H1 (cell line): ENCODE data around the gene LOC128125822.

Experiments used
- CTCF ChIA-PET: fragments of 300-600 bp; sonication (Branson Sonifier 250); formaldehyde crosslinking; loops from one replicate; lab custom pipeline; 2021; ENCODE audit not compliant: partially characterized antibody; lab: Charles Lee
- POLR2A ChIA-PET: fragments of 300-600 bp; sonication (Branson Sonifier 250); formaldehyde crosslinking; loops from one replicate; lab custom pipeline; 2021; ENCODE audit warnings: inconsistent platforms; ENCODE audit not compliant: partially characterized antibody; lab: Charles Lee
- DNase-seq, 2 experiments: peaks; one replicate each; pipeline versions ENCODE4 v3.0.0 to v3.0.0-alpha.2; 2010 to 2022; ENCODE audit warnings: low spot score in 2 of 2, low read depth in 1 of 2, mixed read lengths in 1 of 2
- FAIRE-seq: peaks from 2 replicates; lab custom pipeline; 2011; peaks lifted over from hg19 to GRCh38; lab: Jason Lieb, UNC
- H2AFZ ChIP-seq: 2 replicates; pipeline ENCODE4 v1.8.1; 2012; ENCODE audit warnings: low read length, inconsistent platforms
- H2AK5ac ChIP-seq: 2 replicates; pipeline ENCODE4 v1.6.1; 2013; ENCODE audit warnings: low read depth, low read length
- H2BK120ac ChIP-seq: replicated peaks from 2 replicates; pipeline ENCODE3; 2013; ENCODE audit warnings: low read depth, low read length, inconsistent platforms
- H2BK12ac ChIP-seq: 2 replicates; pipeline ENCODE4 v1.6.1; 2013; ENCODE audit warnings: low read depth, low read length
- H2BK15ac ChIP-seq: 2 replicates; pipeline ENCODE4 v1.6.1; 2013; ENCODE audit warnings: low read length
- H2BK20ac ChIP-seq: 2 replicates; pipeline ENCODE4 v1.6.1; 2013; ENCODE audit warnings: low read length
- H2BK5ac ChIP-seq: 2 replicates; pipeline ENCODE4 v1.6.1; 2013; ENCODE audit warnings: low read depth, low read length
- H3K14ac ChIP-seq: 2 replicates; pipeline ENCODE4 v1.6.1; 2013; ENCODE audit warnings: inconsistent platforms; ENCODE audit not compliant: insufficient read length
- H3K18ac ChIP-seq: 2 replicates; pipeline ENCODE4 v1.6.1; 2013; ENCODE audit warnings: low read length; ENCODE audit errors: extremely low read depth
- H3K23ac ChIP-seq: 2 replicates; pipeline ENCODE4 v1.6.1; 2013; ENCODE audit warnings: inconsistent platforms; ENCODE audit not compliant: insufficient read length
- H3K23me2 ChIP-seq: 2 replicates; pipeline ENCODE4 v1.6.1; 2013; ENCODE audit warnings: low read depth, low read length
- H3K27ac ChIP-seq: 2 replicates; pipeline ENCODE4 v1.6.1; 2011; ENCODE audit warnings: low read depth, low read length, inconsistent platforms
- H3K27me3 ChIP-seq, 4 experiments: replicated peaks in 1 of 4; 1 replicate in 1 of 4; 2 replicates in 3 of 4; pipeline versions ENCODE4 v1.6.1 to v1.8.1; 2011 to 2013; ENCODE audit warnings: low read length in 3 of 4, mild to moderate bottlenecking in 3 of 4, inconsistent platforms in 2 of 4, mixed read lengths in 2 of 4, moderate library complexity in 1 of 4; ENCODE audit not compliant: control insufficient read depth in 3 of 4, insufficient read depth in 3 of 4; ENCODE audit errors: extremely low read depth in 1 of 4
- H3K36me3 ChIP-seq, 4 experiments: 2 replicates each; pipeline versions ENCODE4 v1.6.1 to v1.8.1; 2011 to 2013; ENCODE audit warnings: mild to moderate bottlenecking in 4 of 4, low read length in 3 of 4, moderate library complexity in 2 of 4, control low read depth in 1 of 4, inconsistent platforms in 1 of 4; ENCODE audit not compliant: insufficient read depth in 4 of 4, control insufficient read depth in 2 of 4
- H3K4ac ChIP-seq: replicated peaks from 2 replicates; pipeline ENCODE3; 2013; ENCODE audit warnings: low read length, low read depth, mixed read lengths, inconsistent platforms; ENCODE audit not compliant: insufficient read length
- H3K4me1 ChIP-seq, 4 experiments: replicated peaks in 1 of 4; 1 replicate in 1 of 4; 2 replicates in 3 of 4; pipeline versions ENCODE4 v1.6.1 to v1.8.1; 2011 to 2013; ENCODE audit warnings: low read length in 3 of 4, inconsistent platforms in 2 of 4, mixed read lengths in 1 of 4; ENCODE audit not compliant: insufficient read depth in 4 of 4, control insufficient read depth in 3 of 4
- H3K4me2 ChIP-seq, 2 experiments: 2 replicates each; pipeline versions ENCODE4 v1.6.1 to v1.8.1; 2011 to 2013; ENCODE audit warnings: low read depth in 2 of 2, low read length in 2 of 2, control low read depth in 1 of 2, inconsistent platforms in 1 of 2, mild to moderate bottlenecking in 1 of 2; ENCODE audit not compliant: insufficient read depth in 1 of 2
- H3K4me3 ChIP-seq, 4 experiments: fragments of 200-600, 300-600 bp in 1 of 4; sonication (generic), shearing (Covaris generic), sonication (Bioruptor Twin) in 1 of 4; 2 replicates each; pipeline versions ENCODE4 v1.5.1 to v1.8.1; 2011 to 2016; ENCODE audit warnings: low read length in 4 of 4, low read depth in 3 of 4, control low read depth in 2 of 4, inconsistent platforms in 2 of 4, mild to moderate bottlenecking in 2 of 4, mixed read lengths in 1 of 4, moderate library complexity in 1 of 4; ENCODE audit not compliant: insufficient read depth in 2 of 4; ENCODE audit errors: extremely low read depth in 1 of 4
- H3K56ac ChIP-seq: replicated peaks from 2 replicates; pipeline ENCODE3; 2013; ENCODE audit warnings: low read depth, mild to moderate bottlenecking, mixed read lengths, low read length, inconsistent platforms; ENCODE audit not compliant: insufficient read length
- H3K79me1 ChIP-seq: 2 replicates; pipeline ENCODE4 v1.6.1; 2013; ENCODE audit warnings: low read depth, low read length, control low read depth
- H3K79me2 ChIP-seq, 2 experiments: 2 replicates each; pipeline versions ENCODE4 v1.6.1 to v1.8.1; 2012 to 2013; ENCODE audit warnings: low read length in 2 of 2, mild to moderate bottlenecking in 2 of 2, inconsistent platforms in 1 of 2; ENCODE audit not compliant: insufficient read depth in 2 of 2, control insufficient read depth in 1 of 2
- H3K9ac ChIP-seq, 4 experiments: replicated peaks in 1 of 4; 1 replicate in 1 of 4; 2 replicates in 3 of 4; pipeline versions ENCODE4 v1.6.1 to v1.8.1; 2011 to 2013; ENCODE audit warnings: low read depth in 3 of 4, low read length in 3 of 4, control low read depth in 2 of 4, mild to moderate bottlenecking in 2 of 4, moderate library complexity in 2 of 4, inconsistent platforms in 1 of 4; ENCODE audit errors: extremely low read depth in 1 of 4
- H3K9me3 ChIP-seq, 2 experiments: 2 replicates each; pipeline versions ENCODE4 v1.6.1 to v1.8.1; 2012 to 2013; ENCODE audit warnings: mild to moderate bottlenecking in 2 of 2, moderate library complexity in 2 of 2, control low read depth in 1 of 2, inconsistent platforms in 1 of 2, low read depth in 1 of 2, low read length in 1 of 2, mixed read lengths in 1 of 2; ENCODE audit not compliant: insufficient read depth in 2 of 2
- H4K20me1 ChIP-seq, 2 experiments: replicated peaks in 1 of 2; 2 replicates each; pipeline versions ENCODE3 to v1.8.1; 2011 to 2013; ENCODE audit warnings: inconsistent platforms in 2 of 2, low read length in 2 of 2, mild to moderate bottlenecking in 1 of 2; ENCODE audit not compliant: insufficient read depth in 2 of 2, control insufficient read depth in 1 of 2
- H4K5ac ChIP-seq: 2 replicates; pipeline ENCODE4 v1.6.1; 2013; ENCODE audit warnings: low read length, low read depth, mixed read lengths, inconsistent platforms; ENCODE audit not compliant: insufficient read length
- H4K8ac ChIP-seq: 2 replicates; pipeline ENCODE4 v1.8.0; 2013; ENCODE audit warnings: mild to moderate bottlenecking, moderate library complexity, low read length, inconsistent platforms; ENCODE audit not compliant: insufficient read depth; ENCODE audit errors: extremely low read depth
- H4K91ac ChIP-seq: replicated peaks from 2 replicates; pipeline ENCODE3; 2013; ENCODE audit warnings: low read length, mixed read lengths, inconsistent platforms; ENCODE audit not compliant: insufficient read length
- BRCA1 ChIP-seq: IDR thresholded peaks from 2 replicates; pipeline ENCODE4 v1.6.1; 2012; ENCODE audit warnings: low read depth, low read length, improper control_type of control experiment
- GTF2F1 ChIP-seq: IDR thresholded peaks from 2 replicates; pipeline ENCODE4 v1.6.1; 2012; ENCODE audit warnings: low read depth, low read length, improper control_type of control experiment, borderline replicate concordance
- JUN ChIP-seq: IDR thresholded peaks from 2 replicates; pipeline ENCODE4 v1.6.1; 2011; ENCODE audit warnings: low read depth, mild to moderate bottlenecking, improper control_type of control experiment, low read length
- POLR2A ChIP-seq, 2 experiments: IDR thresholded peaks; 1 replicate in 1 of 2; 2 replicates in 1 of 2; pipeline ENCODE4 v1.6.1; 2011; ENCODE audit warnings: low read depth in 2 of 2, low read length in 2 of 2, mild to moderate bottlenecking in 2 of 2; ENCODE audit errors: control extremely low read depth in 1 of 2
- SAP30 ChIP-seq: fragments of 300-600 bp; sonication (generic); IDR thresholded peaks from 2 replicates; pipeline ENCODE4 v1.7.1; 2012; ENCODE audit warnings: low read length, moderate library complexity, mild to moderate bottlenecking, inconsistent platforms; ENCODE audit not compliant: insufficient read depth, insufficient replicate concordance
- SP1 ChIP-seq: IDR thresholded peaks from 2 replicates; pipeline ENCODE4 v1.6.1; 2011; ENCODE audit warnings: low read depth, low read length
- SP4 ChIP-seq: IDR thresholded peaks from 2 replicates; pipeline ENCODE4 v1.6.1; 2012; ENCODE audit warnings: low read length, inconsistent platforms
- USF2 ChIP-seq: IDR thresholded peaks from 2 replicates; pipeline ENCODE4 v1.6.1; 2011; ENCODE audit warnings: low read length, improper control_type of control experiment
- WGBS, 2 experiments: shearing (Covaris generic) in 1 of 2; methylation state at CpG; one replicate each; pipeline versions ENCODE4 v1.1.6 to v1.1.7; 2013 to 2015; ENCODE audit warnings: low lambda C conversion rate in 2 of 2, mixed read lengths in 2 of 2, inconsistent platforms in 1 of 2, low coverage in 1 of 2, missing lambda C conversion rate in 1 of 2; ENCODE audit not compliant: insufficient replicate concordance in 2 of 2, insufficient coverage in 1 of 2, insufficient read length in 1 of 2; ENCODE audit errors: extremely low coverage in 1 of 2, missing lambda C conversion rate in 1 of 2; 5-methylcytosine and 5-hydroxymethylcytosine counted together

The LOC128125822 gene

GRCh38 chr6:63538550-63538949, 33.7 kb upstream of the LOC128125822 start:
- no peaks in the 10 kb centered on the region for H3K4me1 ChIP-seq
- FAIRE-seq: no peak
- H3K36me3 ChIP-seq: no peaks in the 10 kb centered on the region
- WGBS, 2 experiments: 76% methylated on average over 1 of the region's 1 CpG; no CpG with 5 or more reads in 1 of the 2 experiments
- no peaks in the 10 kb centered on the region for H3K9me3 ChIP-seq
- no peak for DNase-seq
- H2BK20ac ChIP-seq: no peak overlapping the region
- CTCF ChIA-PET: no interaction called here
- no peak overlapping the region for H2BK5ac ChIP-seq
- H2BK120ac ChIP-seq: no peak overlapping the region
- no peak overlapping the region for H3K18ac ChIP-seq
- H3K79me2 ChIP-seq: no peaks in the 10 kb centered on the region
- H4K8ac ChIP-seq: no peak overlapping the region
- no peak overlapping the region for H2BK12ac ChIP-seq
- H3K23ac ChIP-seq: no peak overlapping the region
- no peak overlapping the region for H2BK15ac ChIP-seq
- no peak overlapping the region for H2AK5ac ChIP-seq
- H4K5ac ChIP-seq: no peak overlapping the region
- no peak overlapping the region for H2AFZ ChIP-seq
- no peak overlapping the region for H4K91ac ChIP-seq
- no peak overlapping the region for H3K4ac ChIP-seq
- H3K4me3 ChIP-seq: no peak overlapping the region
- no peak overlapping the region for H3K14ac ChIP-seq
- no peaks in the 10 kb centered on the region; the same call in 1 of the 2 replicates for H3K23me2 ChIP-seq
- POLR2A ChIA-PET: no interaction called here
- no peak overlapping the region for H3K4me2 ChIP-seq
- no peak overlapping the region for H3K9ac ChIP-seq
- H4K20me1 ChIP-seq: no peaks in the 10 kb centered on the region
- no peak overlapping the region for H3K27ac ChIP-seq
- no peak overlapping the region for H3K56ac ChIP-seq
- no peaks in the 10 kb centered on the region for H3K27me3 ChIP-seq
- no peaks in the 10 kb centered on the region for H3K79me1 ChIP-seq
- TF ChIP-seq USF2 (no peak), SP4 (no peak), GTF2F1 (no peak), POLR2A (IDR thresholded peaks at IDR 0.05; ENCODE audit: control extremely low read depth in 1 of 2, low read depth in 2 of 2, low read length in 2 of 2) (no peak), SAP30 (no peak), SP1 (no peak), JUN (no peak), BRCA1 (no peak)
